ENCODE data around the gene MTRF1. TPM values are rescaled to one million over a fixed set of nuclear protein-coding genes. Genes with fewer than 3 reads are reported as not detected.

Gene MTRF1
- polyA plus RNA-seq, 2 of the 4 experiments (the other 2 are of a cell fraction), result 9.1 to 16.1 TPM

DNA sequence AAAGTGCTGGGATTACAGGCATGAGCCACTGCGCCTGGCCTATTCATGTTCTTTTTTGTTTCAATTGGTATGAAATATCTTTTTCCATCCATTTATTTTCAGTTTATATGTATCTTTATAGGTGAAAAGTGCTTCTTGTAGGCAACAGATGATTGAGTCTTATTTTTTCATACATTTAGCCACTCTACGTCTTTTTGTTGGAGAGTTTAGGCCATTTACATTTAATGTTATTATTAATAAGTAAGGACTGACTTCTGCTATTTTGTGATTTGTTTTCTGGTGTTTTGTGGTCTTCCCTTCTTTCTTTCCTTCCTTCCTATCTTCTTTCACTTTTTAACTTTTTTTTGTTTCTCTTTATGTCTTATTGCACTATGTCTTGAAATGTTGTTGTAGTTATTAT lies 52.3 kb downstream of the MTRF1 start:
- TF ChIP-seq NPAS2 (CRISPR knock-in tag; IDR thresholded peaks at IDR 0.05; ENCODE audit: borderline replicate concordance), result no peak
- no peak for TF ChIP-seq POLR2A (IDR thresholded peaks at IDR 0.05; ENCODE audit: low read length)
- TF ChIP-seq ZFP36 (IDR thresholded peaks at IDR 0.05; ENCODE audit: borderline replicate concordance, partially characterized antibody), result no peak
- TF ChIP-seq CHD4 (IDR thresholded peaks at IDR 0.05; ENCODE audit: borderline replicate concordance), result no peak
- no peak for TF ChIP-seq FOXS1 (CRISPR knock-in tag; IDR thresholded peaks at IDR 0.05)
- TF ChIP-seq, protein P1, sequence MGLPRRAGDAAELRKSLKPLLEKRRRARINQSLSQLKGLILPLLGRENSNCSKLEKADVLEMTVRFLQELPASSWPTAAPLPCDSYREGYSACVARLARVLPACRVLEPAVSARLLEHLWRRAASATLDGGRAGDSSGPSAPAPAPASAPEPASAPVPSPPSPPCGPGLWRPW (IDR thresholded peaks at IDR 0.05), result no peak
- TF ChIP-seq, protein P2, sequence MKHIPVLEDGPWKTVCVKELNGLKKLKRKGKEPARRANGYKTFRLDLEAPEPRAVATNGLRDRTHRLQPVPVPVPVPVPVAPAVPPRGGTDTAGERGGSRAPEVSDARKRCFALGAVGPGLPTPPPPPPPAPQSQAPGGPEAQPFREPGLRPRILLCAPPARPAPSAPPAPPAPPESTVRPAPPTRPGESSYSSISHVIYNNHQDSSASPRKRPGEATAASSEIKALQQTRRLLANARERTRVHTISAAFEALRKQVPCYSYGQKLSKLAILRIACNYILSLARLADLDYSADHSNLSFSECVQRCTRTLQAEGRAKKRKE (CRISPR knock-in tag; IDR thresholded peaks at IDR 0.05; ENCODE audit: low read depth), result no peak
- no peak for TF ChIP-seq KDM1A (IDR thresholded peaks at IDR 0.05; ENCODE audit: low read depth)
- TF ChIP-seq MAZ (IDR thresholded peaks at IDR 0.05; ENCODE audit: borderline replicate concordance, low read depth, low read length), result no peak
- TF ChIP-seq, protein P3, sequence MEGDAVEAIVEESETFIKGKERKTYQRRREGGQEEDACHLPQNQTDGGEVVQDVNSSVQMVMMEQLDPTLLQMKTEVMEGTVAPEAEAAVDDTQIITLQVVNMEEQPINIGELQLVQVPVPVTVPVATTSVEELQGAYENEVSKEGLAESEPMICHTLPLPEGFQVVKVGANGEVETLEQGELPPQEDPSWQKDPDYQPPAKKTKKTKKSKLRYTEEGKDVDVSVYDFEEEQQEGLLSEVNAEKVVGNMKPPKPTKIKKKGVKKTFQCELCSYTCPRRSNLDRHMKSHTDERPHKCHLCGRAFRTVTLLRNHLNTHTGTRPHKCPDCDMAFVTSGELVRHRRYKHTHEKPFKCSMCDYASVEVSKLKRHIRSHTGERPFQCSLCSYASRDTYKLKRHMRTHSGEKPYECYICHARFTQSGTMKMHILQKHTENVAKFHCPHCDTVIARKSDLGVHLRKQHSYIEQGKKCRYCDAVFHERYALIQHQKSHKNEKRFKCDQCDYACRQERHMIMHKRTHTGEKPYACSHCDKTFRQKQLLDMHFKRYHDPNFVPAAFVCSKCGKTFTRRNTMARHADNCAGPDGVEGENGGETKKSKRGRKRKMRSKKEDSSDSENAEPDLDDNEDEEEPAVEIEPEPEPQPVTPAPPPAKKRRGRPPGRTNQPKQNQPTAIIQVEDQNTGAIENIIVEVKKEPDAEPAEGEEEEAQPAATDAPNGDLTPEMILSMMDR (IDR thresholded peaks at IDR 0.05), result no peak
- TF ChIP-seq CBX2 (IDR thresholded peaks at IDR 0.05; ENCODE audit: borderline replicate concordance, low read depth), result no peak
- TF ChIP-seq, protein P4, sequence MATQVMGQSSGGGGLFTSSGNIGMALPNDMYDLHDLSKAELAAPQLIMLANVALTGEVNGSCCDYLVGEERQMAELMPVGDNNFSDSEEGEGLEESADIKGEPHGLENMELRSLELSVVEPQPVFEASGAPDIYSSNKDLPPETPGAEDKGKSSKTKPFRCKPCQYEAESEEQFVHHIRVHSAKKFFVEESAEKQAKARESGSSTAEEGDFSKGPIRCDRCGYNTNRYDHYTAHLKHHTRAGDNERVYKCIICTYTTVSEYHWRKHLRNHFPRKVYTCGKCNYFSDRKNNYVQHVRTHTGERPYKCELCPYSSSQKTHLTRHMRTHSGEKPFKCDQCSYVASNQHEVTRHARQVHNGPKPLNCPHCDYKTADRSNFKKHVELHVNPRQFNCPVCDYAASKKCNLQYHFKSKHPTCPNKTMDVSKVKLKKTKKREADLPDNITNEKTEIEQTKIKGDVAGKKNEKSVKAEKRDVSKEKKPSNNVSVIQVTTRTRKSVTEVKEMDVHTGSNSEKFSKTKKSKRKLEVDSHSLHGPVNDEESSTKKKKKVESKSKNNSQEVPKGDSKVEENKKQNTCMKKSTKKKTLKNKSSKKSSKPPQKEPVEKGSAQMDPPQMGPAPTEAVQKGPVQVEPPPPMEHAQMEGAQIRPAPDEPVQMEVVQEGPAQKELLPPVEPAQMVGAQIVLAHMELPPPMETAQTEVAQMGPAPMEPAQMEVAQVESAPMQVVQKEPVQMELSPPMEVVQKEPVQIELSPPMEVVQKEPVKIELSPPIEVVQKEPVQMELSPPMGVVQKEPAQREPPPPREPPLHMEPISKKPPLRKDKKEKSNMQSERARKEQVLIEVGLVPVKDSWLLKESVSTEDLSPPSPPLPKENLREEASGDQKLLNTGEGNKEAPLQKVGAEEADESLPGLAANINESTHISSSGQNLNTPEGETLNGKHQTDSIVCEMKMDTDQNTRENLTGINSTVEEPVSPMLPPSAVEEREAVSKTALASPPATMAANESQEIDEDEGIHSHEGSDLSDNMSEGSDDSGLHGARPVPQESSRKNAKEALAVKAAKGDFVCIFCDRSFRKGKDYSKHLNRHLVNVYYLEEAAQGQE (IDR thresholded peaks at IDR 0.05), result no peak
- TF ChIP-seq, protein P5, sequence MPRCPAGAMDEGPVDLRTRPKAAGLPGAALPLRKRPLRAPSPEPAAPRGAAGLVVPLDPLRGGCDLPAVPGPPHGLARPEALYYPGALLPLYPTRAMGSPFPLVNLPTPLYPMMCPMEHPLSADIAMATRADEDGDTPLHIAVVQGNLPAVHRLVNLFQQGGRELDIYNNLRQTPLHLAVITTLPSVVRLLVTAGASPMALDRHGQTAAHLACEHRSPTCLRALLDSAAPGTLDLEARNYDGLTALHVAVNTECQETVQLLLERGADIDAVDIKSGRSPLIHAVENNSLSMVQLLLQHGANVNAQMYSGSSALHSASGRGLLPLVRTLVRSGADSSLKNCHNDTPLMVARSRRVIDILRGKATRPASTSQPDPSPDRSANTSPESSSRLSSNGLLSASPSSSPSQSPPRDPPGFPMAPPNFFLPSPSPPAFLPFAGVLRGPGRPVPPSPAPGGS (IDR thresholded peaks at IDR 0.05), result no peak
- TF ChIP-seq RAD21 (conservative IDR thresholded peaks at IDR 0.05 in 1 of 2, IDR thresholded peaks at IDR 0.05 in 1 of 2), result no peak
- no peak for TF ChIP-seq EP300 (IDR thresholded peaks at IDR 0.05)
- no peak overlapping the region for H3K4me3 ChIP-seq
- no peak overlapping the region for H3K27ac ChIP-seq
- ChIA-PET POLR2A (no interaction called here), CTCF (no interaction called here)
- peaks cover 7% of the 10 kb centered on the region; the same call in 1 of the 3 replicates for H3K9me3 ChIP-seq
- FAIRE-seq, result no peak
- no peak for ATAC-seq
- no peak overlapping the region for H3K4me2 ChIP-seq
- H3K4me1 ChIP-seq, result peaks cover 4% of the 10 kb centered on the region; the same call in 2 of the 3 replicates
- no peak for DNase-seq (ENCODE audit: low read depth in 1 of 2, low spot score in 1 of 2)
- 94% methylated on average over 2 of the region's 2 CpGs for WGBS (ENCODE audit: missing lambda C conversion rate)

DNA sequence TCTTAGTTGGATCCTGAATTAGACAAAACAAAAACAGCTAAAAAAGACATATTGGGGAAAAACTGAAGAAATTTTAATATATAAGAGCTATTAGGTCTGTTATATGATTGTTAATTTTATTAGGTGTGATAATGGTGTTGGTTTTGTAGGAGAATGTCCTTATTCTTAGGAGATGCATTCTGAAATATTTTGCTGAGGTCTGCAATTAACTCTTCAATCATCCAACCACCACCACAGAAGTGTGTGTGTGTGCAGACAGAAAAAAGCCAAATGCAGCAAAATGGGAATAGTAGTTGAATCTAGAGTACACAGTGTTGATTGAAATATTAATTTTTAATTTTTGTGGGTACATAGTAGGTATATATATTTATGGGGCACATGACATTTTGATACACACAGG lies 56.9 kb downstream of the MTRF1 start:
- Histone ChIP-seq H3K4me3 (no peak overlapping the region), H3K4me2 (no peak overlapping the region), H3K9me3 (peaks cover 7% of the 10 kb centered on the region; the same call in 1 of the 3 replicates), H3K27ac (no peak overlapping the region), H3K4me1 (no peaks in the 10 kb centered on the region)
- DNase-seq (ENCODE audit: low read depth in 1 of 2, low spot score in 1 of 2) (no peak), ATAC-seq (no peak), FAIRE-seq (no peak)
- TF ChIP-seq MAFK (IDR thresholded peaks at IDR 0.05; ENCODE audit: partially characterized antibody) (peak; percentile 64), TP53 (CRISPR knock-in tag; IDR thresholded peaks at IDR 0.05) (no peak)
- CTCF ChIA-PET, result interaction anchor here (1.2 to 1.5 kb wide), 2 partner anchors 10 to 63 kb away, joined by 4 read pairs; no protein-coding TSS in a partner anchor
- POLR2A ChIA-PET, result no interaction called here
